ENCODE measurements around the gene TSPAN6.

TSPAN6 gene

GRCh38 chrX:100659431-100660137 is 23.0 kb upstream of the TSPAN6 start:
- TF ChIP-seq CTCF (IDR thresholded peaks at IDR 0.05; ENCODE audit: borderline replicate concordance, insufficient read depth, low read depth, low read length), result no peak
- H3K4me3 ChIP-seq (ENCODE audit: low read depth, low read length), result no peak overlapping the region

- H3K4me3 ChIP-seq (ENCODE audit: low read depth, low read length), result no peak overlapping the region
- no peak for TF ChIP-seq CTCF (IDR thresholded peaks at IDR 0.05; ENCODE audit: borderline replicate concordance, insufficient read depth, low read depth, low read length)
Measured at GRCh38 chrX:100658941-100659381, 22.4 kb upstream of the TSPAN6 start.

- no peak overlapping the region for H3K4me3 ChIP-seq (ENCODE audit: low read depth, low read length)
- TF ChIP-seq CTCF (IDR thresholded peaks at IDR 0.05; ENCODE audit: borderline replicate concordance, insufficient read depth, low read depth, low read length), result no peak
Measured at GRCh38 chrX:100654261-100654660, 17.7 kb upstream of the TSPAN6 start.

GRCh38 chrX:100652266-100652665 is 15.7 kb upstream of the TSPAN6 start:
- H3K4me3 ChIP-seq (ENCODE audit: low read depth, low read length), result no peak overlapping the region
- TF ChIP-seq CTCF (IDR thresholded peaks at IDR 0.05; ENCODE audit: borderline replicate concordance, insufficient read depth, low read depth, low read length), result no peak

- no peak overlapping the region for H3K4me3 ChIP-seq (ENCODE audit: low read depth, low read length)
- no peak for TF ChIP-seq CTCF (IDR thresholded peaks at IDR 0.05; ENCODE audit: borderline replicate concordance, insufficient read depth, low read depth, low read length)
Measured at GRCh38 chrX:100650841-100651240, 14.2 kb upstream of the TSPAN6 start.

- no peak for TF ChIP-seq CTCF (IDR thresholded peaks at IDR 0.05; ENCODE audit: borderline replicate concordance, insufficient read depth, low read depth, low read length)
- no peak overlapping the region for H3K4me3 ChIP-seq (ENCODE audit: low read depth, low read length)
Measured at GRCh38 chrX:100649550-100650356, 13.1 kb upstream of the TSPAN6 start.
